ENCODE results near the gene HOXB5. TPM values are rescaled to one million over a fixed set of nuclear protein-coding genes. Genes with fewer than 3 reads are reported as not detected.

Gene HOXB5
- total RNA-seq, 1 experiment from 2014 or later = 19.8 TPM

GRCh38 chr17:48554412-48555257 lies 38.9 kb downstream of the HOXB5 start:
- ATAC-seq = no peak
- peaks cover 0 to 4% of the 10 kb centered on the region in 2 experiments; a peak in 1 of 4 replicates for H3K36me3 ChIP-seq (ENCODE audit: control insufficient read depth in 1 of 2, insufficient read depth in 2 of 2, low read length in 2 of 2)
- H3K27me3 ChIP-seq (ENCODE audit: insufficient read depth, low read length) = no peaks in the 10 kb centered on the region
- POLR2A ChIA-PET = no interaction called here
- no peaks in the 10 kb centered on the region for H3K9me2 ChIP-seq (ENCODE audit: insufficient read depth)
- TF ChIP-seq SP1 (IDR thresholded peaks at IDR 0.05; ENCODE audit: low read depth) (no peak), CTCF (IDR thresholded peaks at IDR 0.05 in 2 of 3, conservative IDR thresholded peaks at IDR 0.05 in 1 of 3; ENCODE audit: borderline replicate concordance in 1 of 3, insufficient read depth in 1 of 3, low read depth in 2 of 3, low read length in 2 of 3) (no peak), TCF7L2 (IDR thresholded peaks at IDR 0.05; ENCODE audit: borderline replicate concordance, extremely low read depth, insufficient read depth, insufficient read length) (no peak), POLR2A (IDR thresholded peaks at IDR 0.05; ENCODE audit: borderline replicate concordance, extremely low read depth, insufficient read depth, insufficient read length) (no peak), REST (IDR thresholded peaks at IDR 0.05; ENCODE audit: low read depth) (no peak), JUND (IDR thresholded peaks at IDR 0.05) (no peak), MAX (IDR thresholded peaks at IDR 0.05) (no peak), ZFX (IDR thresholded peaks at IDR 0.05) (no peak), RAD21 (IDR thresholded peaks at IDR 0.05; ENCODE audit: low read depth) (no peak)
- H4K20me1 ChIP-seq (ENCODE audit: insufficient read depth) = no peaks in the 10 kb centered on the region
- H3K4me3 ChIP-seq (replicated peaks in 1 of 2; ENCODE audit: low read depth in 1 of 2, low read length in 2 of 2) = no peak overlapping the region
- H3K9me3 ChIP-seq (ENCODE audit: control insufficient read depth in 1 of 2, insufficient read depth in 1 of 2, low read depth in 1 of 2, low read length in 2 of 2) = no peaks in the 10 kb centered on the region
- RAD21 ChIA-PET (ENCODE audit: low non-redundant PET in 1 of 2, low total read pairs in 2 of 2, uncharacterized antibody in 2 of 2, unreplicated experiment in 2 of 2) = no interaction called here
- no TSS peak for BruUV-seq (replicated peaks)
- peaks cover 0 to 4% of the 10 kb centered on the region in 2 experiments; a peak in 1 of 4 replicates for H3K4me1 ChIP-seq (ENCODE audit: control insufficient read depth in 1 of 2, insufficient read depth in 2 of 2, low read length in 2 of 2)
- no peak overlapping the region for H3K4me2 ChIP-seq (ENCODE audit: low read length)
- no peak overlapping the region for H2AFZ ChIP-seq (ENCODE audit: low read depth, low read length, poor library complexity, severe bottlenecking)
- no peaks in the 10 kb centered on the region for H3K79me2 ChIP-seq (ENCODE audit: insufficient read depth, low read length)
- H3K27ac ChIP-seq (ENCODE audit: low read depth, low read length) = no peak overlapping the region
- CTCF ChIA-PET = no interaction called here
- no peak for DNase-seq (ENCODE audit: low read depth, low spot score)
- intact Hi-C loops (cut with micrococcal nuclease) = no loop called here
- no peak overlapping the region for H3K9ac ChIP-seq (ENCODE audit: low read length)

Data from HCT116 (cell line).